Prostate gland (tissue), 2 donors: ENCODE data around the gene SMIM38.

ENCODE experiments used
- POLR2AphosphoS5 ChIP-seq: sonication (generic); formaldehyde crosslinking; IDR thresholded peaks from one replicate; pipeline ENCODE4 v1.6.1; 2017; ENCODE audit warnings: antibody characterized with exemption
- TF ChIP-seq, protein P1 (sequence below), 4 experiments: fragments of 200-600 bp in 2 of 4; fragments of 450-650 bp in 2 of 4; sonication (generic) in 2 of 4; IDR thresholded peaks; 1 replicate in 3 of 4; 2 replicates in 1 of 4; pipeline ENCODE4 v1.5.1; 2016 to 2019; ENCODE audit warnings: antibody characterized with exemption in 4 of 4, mild to moderate bottlenecking in 2 of 4, moderate library complexity in 2 of 4

DNA sequence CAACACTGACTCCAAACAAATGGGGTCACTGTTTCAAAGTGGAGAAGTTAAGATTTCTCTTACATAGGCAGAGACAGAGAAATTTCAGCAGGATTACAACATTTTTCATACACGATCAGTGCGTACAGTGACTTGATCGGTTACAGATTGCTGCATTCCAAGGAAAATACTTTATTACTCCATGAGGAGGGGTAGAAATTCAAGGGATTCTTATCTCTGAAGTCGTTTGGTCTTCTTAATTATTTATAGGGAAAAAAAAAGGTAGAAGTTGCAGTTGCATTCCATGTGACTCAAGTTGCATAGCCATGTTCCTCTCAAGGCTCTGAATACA, 10.7 kb upstream of the SMIM38 start:
- TF ChIP-seq POLR2AphosphoS5, result no peak
- TF ChIP-seq, protein P1, sequence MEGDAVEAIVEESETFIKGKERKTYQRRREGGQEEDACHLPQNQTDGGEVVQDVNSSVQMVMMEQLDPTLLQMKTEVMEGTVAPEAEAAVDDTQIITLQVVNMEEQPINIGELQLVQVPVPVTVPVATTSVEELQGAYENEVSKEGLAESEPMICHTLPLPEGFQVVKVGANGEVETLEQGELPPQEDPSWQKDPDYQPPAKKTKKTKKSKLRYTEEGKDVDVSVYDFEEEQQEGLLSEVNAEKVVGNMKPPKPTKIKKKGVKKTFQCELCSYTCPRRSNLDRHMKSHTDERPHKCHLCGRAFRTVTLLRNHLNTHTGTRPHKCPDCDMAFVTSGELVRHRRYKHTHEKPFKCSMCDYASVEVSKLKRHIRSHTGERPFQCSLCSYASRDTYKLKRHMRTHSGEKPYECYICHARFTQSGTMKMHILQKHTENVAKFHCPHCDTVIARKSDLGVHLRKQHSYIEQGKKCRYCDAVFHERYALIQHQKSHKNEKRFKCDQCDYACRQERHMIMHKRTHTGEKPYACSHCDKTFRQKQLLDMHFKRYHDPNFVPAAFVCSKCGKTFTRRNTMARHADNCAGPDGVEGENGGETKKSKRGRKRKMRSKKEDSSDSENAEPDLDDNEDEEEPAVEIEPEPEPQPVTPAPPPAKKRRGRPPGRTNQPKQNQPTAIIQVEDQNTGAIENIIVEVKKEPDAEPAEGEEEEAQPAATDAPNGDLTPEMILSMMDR (IDR thresholded peaks at IDR 0.05), result no peak
